GM18520 (cell line): ENCODE measurements around the gene HDAC1.
"Not testable (repeated sequence)": the region's sequence is repeated elsewhere in the genome, so short reads cannot be mapped to it uniquely, and the experiment has no call there.

Experiments
- ATAC-seq: cut with Tn5 transposase; IDR thresholded peaks from one replicate; pipeline ENCODE4 v1.9.1; 2021; ENCODE audit not compliant: unreplicated experiment

HDAC1 gene

GRCh38 chr1:32291708-32292538, at the start of gene HDAC1:
Gene HDAC1, plus strand, starts transcription at chr1:32292083. Its CDS starts 87 bp downstream, at chr1:32292170.
- ATAC-seq: peak; percentile 98

- no peak for ATAC-seq
Measured at GRCh38 chr1:32242341-32242851, 49.5 kb upstream of the HDAC1 start.

GRCh38 chr1:32246888-32247273, 45.0 kb upstream of the HDAC1 start, which contains the start of gene FAM167B:
Gene FAM167B, plus strand, starts transcription at chr1:32247222. Its CDS starts 200 bp downstream, at chr1:32247422.
- ATAC-seq: no peak

GRCh38 chr1:32247452-32247851, 44.4 kb upstream of the HDAC1 start:
- no peak for ATAC-seq

- no peak for ATAC-seq
Measured at GRCh38 chr1:32247983-32248889, 43.6 kb upstream of the HDAC1 start.

GRCh38 chr1:32249831-32250525, 41.9 kb upstream of the HDAC1 start:
- ATAC-seq: peak; percentile 36

- ATAC-seq: no peak
Measured at GRCh38 chr1:32250893-32251716, 40.8 kb upstream of the HDAC1 start, which contains the start of gene LCK. Gene LCK, plus strand, starts transcription at chr1:32251265. Its CDS starts 23,065 bp downstream, at chr1:32274330.

GRCh38 chr1:32255072-32256071, 36.5 kb upstream of the HDAC1 start:
- ATAC-seq: no peak

- no peak for ATAC-seq
Measured at GRCh38 chr1:32256473-32257226, 35.2 kb upstream of the HDAC1 start.

- ATAC-seq: no peak
Measured at GRCh38 chr1:32257227-32257508, 34.7 kb upstream of the HDAC1 start.

- not testable (repeated sequence) for ATAC-seq
Measured at GRCh38 chr1:32263236-32263593, 28.7 kb upstream of the HDAC1 start.

- no peak for ATAC-seq
Measured at GRCh38 chr1:32263744-32264143, 28.1 kb upstream of the HDAC1 start.

GRCh38 chr1:32265846-32266245, 26.0 kb upstream of the HDAC1 start:
- no peak for ATAC-seq

- no peak for ATAC-seq
Measured at GRCh38 chr1:32266921-32267591, 24.8 kb upstream of the HDAC1 start.

GRCh38 chr1:32269744-32270143, 22.1 kb upstream of the HDAC1 start:
- ATAC-seq: no peak

GRCh38 chr1:32272557-32273390, 19.1 kb upstream of the HDAC1 start:
- no peak for ATAC-seq
